ENCODE measurements around the gene TTC39A. TPM values are rescaled to one million over a fixed set of nuclear protein-coding genes. Genes with fewer than 3 reads are reported as not detected.
A peak's percentile ranks its signal among the peaks of the same experiment; 100 is the strongest.

The TTC39A gene
- total RNA-seq, 2 donors from 2014 or later, result 65.0 to 78.4 TPM

DNA sequence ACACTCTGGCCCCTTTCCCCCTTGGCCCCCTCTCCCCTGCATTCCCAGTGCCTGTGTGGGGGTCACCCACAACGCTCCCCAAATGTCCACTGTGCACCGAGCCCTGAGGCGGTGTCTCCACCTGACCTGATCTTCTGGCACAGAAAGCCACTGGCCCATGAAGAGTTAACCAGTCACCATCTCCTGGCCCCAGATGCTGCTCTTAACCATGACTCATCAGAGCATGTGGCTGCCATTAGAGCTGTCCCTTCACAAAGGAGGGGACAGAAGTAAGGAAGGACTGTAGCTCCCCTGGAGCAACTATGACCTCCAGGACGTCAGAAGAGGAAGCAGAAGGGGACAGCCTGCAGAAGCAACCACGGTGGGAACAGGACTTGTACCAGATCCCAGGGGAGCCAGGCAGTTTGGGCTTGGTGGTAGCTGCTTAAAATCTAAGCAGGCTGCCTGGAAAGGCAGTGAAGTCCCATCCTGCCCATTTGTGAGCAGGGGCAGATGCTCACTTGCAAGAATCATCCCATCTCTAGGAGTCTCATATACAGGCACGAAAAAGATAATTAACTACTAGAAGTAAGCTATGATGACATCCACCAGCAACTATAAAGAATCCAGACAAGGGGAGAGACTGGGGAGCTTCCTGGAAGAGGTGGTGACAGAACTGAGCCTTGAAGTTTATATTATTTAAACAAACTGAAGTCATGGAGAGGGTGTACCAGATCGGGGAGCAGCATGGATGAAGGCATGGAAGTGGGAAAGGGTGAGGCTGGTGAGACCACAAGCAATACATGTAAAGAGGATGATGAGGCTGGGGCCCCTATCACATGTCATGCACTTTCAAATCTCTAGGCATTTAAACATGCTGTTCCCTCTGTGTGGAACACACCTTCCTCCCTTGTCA is 1.1 kb upstream of the TTC39A start:
- Histone ChIP-seq H3K9me3 (no peaks in the 10 kb centered on the region), H3K27me3 (replicated peaks; ENCODE audit: insufficient read depth) (no peaks in the 10 kb centered on the region), H3K27ac (peak overlapping the region; percentile 78 to 88), H3K4me1 (replicated peaks) (no peaks in the 10 kb centered on the region), H3K4me3 (peak overlapping the region in 1 of 2 donors; percentile 58), H3K36me3 (no peaks in the 10 kb centered on the region)
- DNase-seq (ENCODE audit: low spot score), result peak; percentile 49
- 56% methylated on average over 7 of the region's 7 CpGs for WGBS
- peak; percentile 71 for TF ChIP-seq POLR2AphosphoS5 (IDR thresholded peaks at IDR 0.05)
- TF ChIP-seq, protein P1, sequence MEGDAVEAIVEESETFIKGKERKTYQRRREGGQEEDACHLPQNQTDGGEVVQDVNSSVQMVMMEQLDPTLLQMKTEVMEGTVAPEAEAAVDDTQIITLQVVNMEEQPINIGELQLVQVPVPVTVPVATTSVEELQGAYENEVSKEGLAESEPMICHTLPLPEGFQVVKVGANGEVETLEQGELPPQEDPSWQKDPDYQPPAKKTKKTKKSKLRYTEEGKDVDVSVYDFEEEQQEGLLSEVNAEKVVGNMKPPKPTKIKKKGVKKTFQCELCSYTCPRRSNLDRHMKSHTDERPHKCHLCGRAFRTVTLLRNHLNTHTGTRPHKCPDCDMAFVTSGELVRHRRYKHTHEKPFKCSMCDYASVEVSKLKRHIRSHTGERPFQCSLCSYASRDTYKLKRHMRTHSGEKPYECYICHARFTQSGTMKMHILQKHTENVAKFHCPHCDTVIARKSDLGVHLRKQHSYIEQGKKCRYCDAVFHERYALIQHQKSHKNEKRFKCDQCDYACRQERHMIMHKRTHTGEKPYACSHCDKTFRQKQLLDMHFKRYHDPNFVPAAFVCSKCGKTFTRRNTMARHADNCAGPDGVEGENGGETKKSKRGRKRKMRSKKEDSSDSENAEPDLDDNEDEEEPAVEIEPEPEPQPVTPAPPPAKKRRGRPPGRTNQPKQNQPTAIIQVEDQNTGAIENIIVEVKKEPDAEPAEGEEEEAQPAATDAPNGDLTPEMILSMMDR (IDR thresholded peaks at IDR 0.05), result no peak
- intact Hi-C loops (cut with DNase I), result loop anchor here (10.0 kb wide), 1 partner anchor 203 kb away; no protein-coding TSS in a partner anchor

DNA sequence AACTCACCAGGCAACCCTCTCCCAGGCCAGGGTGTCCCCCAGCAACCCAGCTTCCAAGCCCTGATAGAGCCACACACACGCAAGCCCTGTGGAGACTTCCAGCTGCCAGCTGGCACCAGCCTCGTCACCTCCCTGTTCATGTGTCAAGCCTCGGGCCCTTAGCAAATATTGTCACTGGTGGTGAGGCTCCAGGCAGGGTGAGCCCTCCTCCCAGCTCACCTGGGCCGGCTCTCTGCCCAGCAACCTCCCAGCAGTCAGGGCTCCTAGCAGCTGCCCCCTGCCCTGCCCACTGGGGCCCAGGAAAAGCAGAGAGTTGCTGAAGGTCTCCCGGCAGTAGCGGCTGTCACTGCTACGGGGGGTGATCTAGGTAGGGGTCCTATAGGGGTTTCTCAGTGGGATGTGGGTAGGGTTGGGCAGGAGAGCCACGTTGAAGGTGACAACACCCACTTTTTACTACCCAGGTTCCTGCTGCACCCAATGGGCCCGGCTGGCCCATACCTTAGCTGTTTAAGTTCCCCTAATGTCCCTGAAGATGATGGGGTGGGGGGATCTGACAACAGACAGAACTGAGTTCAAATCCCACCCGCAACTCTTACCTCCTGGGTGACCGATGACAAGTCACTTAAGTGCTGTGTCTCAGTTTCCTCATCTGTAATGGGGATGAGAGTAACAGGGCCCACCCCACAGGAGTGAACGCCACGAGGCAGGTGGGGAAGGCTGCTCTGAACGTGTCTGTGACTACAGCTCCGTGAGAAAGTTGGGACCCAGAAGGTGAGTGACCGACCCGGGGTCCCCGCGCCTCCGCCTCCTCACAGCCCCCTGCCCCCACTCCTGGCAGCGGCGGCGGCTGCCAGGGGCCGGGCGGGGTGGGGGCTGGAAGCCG is 678 bp downstream of the TTC39A start:
- no peaks in the 10 kb centered on the region for H3K27me3 ChIP-seq (replicated peaks; ENCODE audit: insufficient read depth)
- no peaks in the 10 kb centered on the region for H3K36me3 ChIP-seq
- no peaks in the 10 kb centered on the region for H3K4me1 ChIP-seq (replicated peaks)
- H3K9me3 ChIP-seq, result no peaks in the 10 kb centered on the region
- WGBS, result 24% methylated on average over 22 of the region's 26 CpGs
- intact Hi-C loops (cut with DNase I), result loop anchor here (10.0 kb wide), 1 partner anchor 205 kb away; no protein-coding TSS in a partner anchor
- peak overlapping the region; percentile 39 to 58 for H3K4me3 ChIP-seq
- TF ChIP-seq POLR2AphosphoS5 (IDR thresholded peaks at IDR 0.05) (peak; percentile 78), POLR2A (IDR thresholded peaks at IDR 0.05) (peak; percentile 57)
- TF ChIP-seq, protein P1 (IDR thresholded peaks at IDR 0.05), result no peak
- DNase-seq (ENCODE audit: low spot score), result peak; percentile 86
- peak overlapping the region; percentile 78 to 88 for H3K27ac ChIP-seq

DNA sequence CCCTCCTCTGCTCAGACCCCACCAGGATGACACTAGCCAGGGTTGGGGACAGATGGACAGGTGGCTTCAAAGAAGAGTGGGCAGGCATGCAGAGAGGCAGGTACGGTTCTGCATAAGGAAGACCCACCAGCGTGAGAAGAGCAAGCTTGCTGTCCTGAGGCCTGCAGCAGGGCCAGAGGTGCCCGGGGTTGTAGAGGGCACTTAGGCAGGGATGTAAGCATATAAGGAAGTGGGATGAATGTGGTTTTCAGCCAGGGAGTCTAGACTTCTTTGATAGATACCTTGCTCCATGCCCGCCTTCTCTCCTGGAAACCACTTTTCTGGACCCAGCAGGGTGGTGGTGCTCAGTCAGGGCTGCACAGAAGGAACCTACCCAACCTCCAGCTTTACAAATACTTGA is 1.4 kb downstream of the TTC39A start:
- no peaks in the 10 kb centered on the region for H3K9me3 ChIP-seq
- no peaks in the 10 kb centered on the region for H3K36me3 ChIP-seq
- no peak for TF ChIP-seq POLR2AphosphoS5 (IDR thresholded peaks at IDR 0.05)
- TF ChIP-seq, protein P1 (IDR thresholded peaks at IDR 0.05), result no peak
- TF ChIP-seq POLR2A (IDR thresholded peaks at IDR 0.05), result no peak
- H3K27me3 ChIP-seq (replicated peaks; ENCODE audit: insufficient read depth), result no peaks in the 10 kb centered on the region
- 84% methylated on average over 4 of the region's 4 CpGs for WGBS
- DNase-seq (ENCODE audit: low spot score), result no peak
- H3K4me1 ChIP-seq (replicated peaks), result no peaks in the 10 kb centered on the region
- no peak overlapping the region for H3K4me3 ChIP-seq
- H3K27ac ChIP-seq, result peak overlapping the region; percentile 78 to 88
- intact Hi-C loops (cut with DNase I), result no loop called here

DNA sequence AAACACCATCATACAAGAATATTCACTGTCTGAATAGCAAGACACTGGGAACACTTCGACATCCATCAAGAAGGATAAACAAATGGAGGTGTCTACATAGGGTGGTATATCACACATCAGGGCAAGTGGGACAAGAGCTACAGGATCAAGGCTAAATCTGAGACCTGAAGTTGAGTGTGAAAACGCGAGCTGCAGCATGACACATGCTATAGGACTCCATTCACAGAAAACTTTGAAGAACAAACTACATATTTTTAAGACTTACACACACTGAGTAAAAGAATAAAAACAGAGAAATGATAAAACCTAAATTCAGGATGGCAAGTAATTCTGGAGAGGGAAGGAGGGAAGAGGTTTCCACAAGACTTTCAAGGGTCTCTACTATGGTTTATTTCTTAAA is 2.1 kb downstream of the TTC39A start:
- no peak overlapping the region for H3K4me3 ChIP-seq
- intact Hi-C loops (cut with DNase I), result no loop called here
- no peaks in the 10 kb centered on the region for H3K9me3 ChIP-seq
- no peak for TF ChIP-seq POLR2AphosphoS5 (IDR thresholded peaks at IDR 0.05)
- TF ChIP-seq, protein P1 (IDR thresholded peaks at IDR 0.05), result no peak
- TF ChIP-seq POLR2A (IDR thresholded peaks at IDR 0.05), result no peak
- no peaks in the 10 kb centered on the region for H3K36me3 ChIP-seq
- no peaks in the 10 kb centered on the region for H3K27me3 ChIP-seq (replicated peaks; ENCODE audit: insufficient read depth)
- 86% methylated on average over 3 of the region's 3 CpGs for WGBS
- DNase-seq (ENCODE audit: low spot score), result no peak
- no peaks in the 10 kb centered on the region for H3K4me1 ChIP-seq (replicated peaks)
- peak overlapping the region in 1 of 2 donors; percentile 88 for H3K27ac ChIP-seq
